ENCODE data around the gene TRAIP. TPM values are rescaled to one million over a fixed set of nuclear protein-coding genes. Genes with fewer than 3 reads are reported as not detected.
"Not testable (repeated sequence)": the region's sequence is repeated elsewhere in the genome, so short reads cannot be mapped to it uniquely, and the experiment has no call there.

The TRAIP gene
- total RNA-seq, result 17.4 TPM

- TF ChIP-seq POLR2A (IDR thresholded peaks at IDR 0.05) (no peak), CTCF (IDR thresholded peaks at IDR 0.05) (no peak), POLR2AphosphoS5 (IDR thresholded peaks at IDR 0.05; ENCODE audit: insufficient read depth in 1 of 2, low read depth in 1 of 2) (peak; percentile 85 to 96)
- DNase-seq (ENCODE audit: extremely low spot score in 2 of 2), result peak in 1 of 2 donors; percentile 91
- intact Hi-C loops (cut with DNase I), result no loop called here
Observed at GRCh38 chr3:49856181-49857005, at the start of gene TRAIP. Gene TRAIP, minus strand, starts transcription at chr3:49856564. Its CDS starts 111 bp downstream, at chr3:49856453.

GRCh38 chr3:49904448-49904847, 48.1 kb upstream of the TRAIP start:
- DNase-seq (ENCODE audit: extremely low spot score in 2 of 2); intact Hi-C loops (cut with DNase I); H3K4me3 ChIP-seq; H3K9me3 ChIP-seq; H3K36me3 ChIP-seq; H3K27me3 ChIP-seq: not testable (repeated sequence)
- H3K4me1 ChIP-seq, result peaks cover 66% of the 10 kb centered on the region
- H3K27ac ChIP-seq, result peak overlapping the region; percentile 73

More at GRCh38 chr3:49856181-49857005, at the start of gene TRAIP:
- Histone ChIP-seq H3K4me3 (peak within 1 kb of the TSS; percentile 56 to 78), H3K4me1 (peaks cover 15% of the 10 kb centered on the region), H3K9me3 (no peaks in the 10 kb centered on the region), H3K27ac (peak within 1 kb of the TSS; percentile 58), H3K36me3 (no peaks in the 10 kb centered on the region), H3K27me3 (no peaks in the 10 kb centered on the region)

- Histone ChIP-seq H3K36me3 (no peaks in the 10 kb centered on the region), H3K4me3 (peak within 1 kb of the TSS; percentile 36 to 40), H3K27me3 (no peaks in the 10 kb centered on the region), H3K9me3 (no peaks in the 10 kb centered on the region), H3K27ac (peak within 1 kb of the TSS; percentile 73), H3K4me1 (peaks cover 66% of the 10 kb centered on the region)
- intact Hi-C loops (cut with DNase I), result no loop called here
- DNase-seq (ENCODE audit: extremely low spot score in 2 of 2), result no peak
- TF ChIP-seq CTCF (IDR thresholded peaks at IDR 0.05), result no peak
- TF ChIP-seq POLR2A (IDR thresholded peaks at IDR 0.05), result peak in 1 of 2 donors; percentile 26
- peak in 1 of 2 donors; percentile 23 for TF ChIP-seq POLR2AphosphoS5 (IDR thresholded peaks at IDR 0.05; ENCODE audit: insufficient read depth in 1 of 2, low read depth in 1 of 2)
Observed at GRCh38 chr3:49903451-49904424, 47.4 kb upstream of the TRAIP start, which contains the start of gene MST1R. Gene MST1R, minus strand, starts transcription at chr3:49903873. Its CDS starts 264 bp downstream, at chr3:49903609.

GRCh38 chr3:49902511-49903345, 46.4 kb upstream of the TRAIP start:
- H3K36me3 ChIP-seq, result peaks cover 0 to 6% of the 10 kb centered on the region in 2 donors
- TF ChIP-seq POLR2AphosphoS5 (IDR thresholded peaks at IDR 0.05; ENCODE audit: insufficient read depth in 1 of 2, low read depth in 1 of 2) (no peak), CTCF (IDR thresholded peaks at IDR 0.05) (no peak), POLR2A (IDR thresholded peaks at IDR 0.05) (no peak)
- H3K4me3 ChIP-seq, result peak overlapping the region in 1 of 2 donors; percentile 40
- peaks cover 66% of the 10 kb centered on the region for H3K4me1 ChIP-seq
- no peaks in the 10 kb centered on the region for H3K27me3 ChIP-seq
- H3K27ac ChIP-seq, result peak overlapping the region; percentile 73
- DNase-seq (ENCODE audit: extremely low spot score in 2 of 2), result no peak
- intact Hi-C loops (cut with DNase I), result no loop called here
- H3K9me3 ChIP-seq, result no peaks in the 10 kb centered on the region

Measured in vagina (tissue), 2 donors.